DND-41 (cell line): ENCODE measurements around the gene CELSR1.

Experiments used
- EZH2 ChIP-seq: IDR thresholded peaks from 3 replicates; pipeline ENCODE4 v1.6.1; 2012; ENCODE audit warnings: borderline replicate concordance, low read depth, mild to moderate bottlenecking, moderate library complexity, low read length, inconsistent platforms; ENCODE audit not compliant: severe bottlenecking
- TF ChIP-seq, protein P1 (sequence below): IDR thresholded peaks from 2 replicates; pipeline ENCODE4 v1.5.1; 2012; ENCODE audit warnings: borderline replicate concordance, low read length, moderate library complexity, mild to moderate bottlenecking; ENCODE audit not compliant: poor library complexity, severe bottlenecking; ENCODE audit errors: extremely low read depth

DNA sequence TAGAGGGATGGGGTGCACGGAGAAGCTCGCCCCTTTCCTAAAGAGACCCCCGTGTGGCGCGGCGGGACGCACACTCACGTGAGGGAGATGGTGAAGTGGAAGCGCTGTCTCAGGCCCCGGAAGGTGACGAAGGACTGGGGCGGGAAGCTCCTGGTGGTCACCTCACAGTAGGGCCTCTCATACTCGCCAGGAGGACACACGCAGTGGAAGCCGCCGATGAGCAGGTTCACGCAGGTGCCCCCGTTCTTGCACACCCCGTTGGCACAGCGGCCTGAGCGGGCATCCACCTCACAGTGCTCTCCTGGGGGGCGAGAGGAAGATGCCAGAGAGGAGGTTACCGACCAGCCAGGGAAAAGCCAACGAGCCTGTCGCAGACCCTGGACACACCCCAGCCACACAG is 98.3 kb downstream of the CELSR1 start:
- TF ChIP-seq, protein P1, sequence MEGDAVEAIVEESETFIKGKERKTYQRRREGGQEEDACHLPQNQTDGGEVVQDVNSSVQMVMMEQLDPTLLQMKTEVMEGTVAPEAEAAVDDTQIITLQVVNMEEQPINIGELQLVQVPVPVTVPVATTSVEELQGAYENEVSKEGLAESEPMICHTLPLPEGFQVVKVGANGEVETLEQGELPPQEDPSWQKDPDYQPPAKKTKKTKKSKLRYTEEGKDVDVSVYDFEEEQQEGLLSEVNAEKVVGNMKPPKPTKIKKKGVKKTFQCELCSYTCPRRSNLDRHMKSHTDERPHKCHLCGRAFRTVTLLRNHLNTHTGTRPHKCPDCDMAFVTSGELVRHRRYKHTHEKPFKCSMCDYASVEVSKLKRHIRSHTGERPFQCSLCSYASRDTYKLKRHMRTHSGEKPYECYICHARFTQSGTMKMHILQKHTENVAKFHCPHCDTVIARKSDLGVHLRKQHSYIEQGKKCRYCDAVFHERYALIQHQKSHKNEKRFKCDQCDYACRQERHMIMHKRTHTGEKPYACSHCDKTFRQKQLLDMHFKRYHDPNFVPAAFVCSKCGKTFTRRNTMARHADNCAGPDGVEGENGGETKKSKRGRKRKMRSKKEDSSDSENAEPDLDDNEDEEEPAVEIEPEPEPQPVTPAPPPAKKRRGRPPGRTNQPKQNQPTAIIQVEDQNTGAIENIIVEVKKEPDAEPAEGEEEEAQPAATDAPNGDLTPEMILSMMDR: no peak
- no peak for TF ChIP-seq EZH2
